Midbrain (tissue), 1 donor: Measurements from ENCODE around the gene AGBL4.

Experiments used
- DNase-seq: peaks from one replicate; lab custom pipeline; 2025; lab: John Stamatoyannopoulos, UW

Gene AGBL4

DNA sequence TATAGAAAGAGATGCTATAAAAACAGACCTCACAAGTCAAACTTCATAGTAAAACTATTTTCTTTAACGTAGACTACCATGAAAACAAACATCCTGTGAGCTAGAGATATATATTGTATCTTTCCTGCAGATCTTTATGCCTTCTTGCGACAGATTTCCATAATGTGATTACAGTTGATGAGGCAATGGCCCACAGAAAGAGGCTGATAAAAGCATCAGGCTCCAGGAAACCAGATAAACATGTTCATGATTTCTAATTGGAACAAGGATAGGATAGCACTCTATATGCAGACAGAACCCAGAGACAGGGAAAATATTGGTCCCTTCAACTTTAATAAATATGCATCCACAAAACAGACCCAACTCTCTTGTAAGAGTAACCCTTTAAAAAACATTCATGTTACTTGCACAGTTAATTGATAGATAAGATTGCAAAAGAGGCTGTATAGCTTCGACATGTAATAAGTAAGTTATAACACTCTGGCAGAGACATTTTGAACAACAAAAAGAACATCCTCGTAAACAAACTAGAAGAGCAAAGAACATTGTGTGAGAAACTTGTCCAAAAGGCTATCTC is 329.4 kb downstream of the AGBL4 start:
- DNase-seq = no peak

- DNase-seq = no peak
These were observed 337.6 kb downstream of the AGBL4 start for GRCh38 chr1:49686107-49686506.

DNA sequence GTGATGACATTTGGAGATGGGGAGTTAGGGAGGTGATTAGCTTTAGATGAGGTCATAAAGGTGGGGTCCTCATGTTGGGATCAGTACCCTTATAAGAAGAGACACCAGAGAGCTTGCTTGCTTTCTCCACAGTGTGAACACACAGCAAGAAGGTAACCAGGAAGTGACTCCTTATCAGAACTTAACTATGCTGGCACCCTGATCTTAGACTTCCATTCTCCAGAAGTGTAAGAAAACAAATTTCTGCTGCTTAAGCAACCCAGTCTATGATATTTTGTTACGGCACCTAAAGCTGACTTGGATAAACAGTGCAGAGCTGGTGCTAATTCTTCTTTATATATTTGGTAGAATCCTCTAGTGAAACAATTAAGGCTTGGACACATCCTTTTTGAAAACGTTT is 346.0 kb downstream of the AGBL4 start:
- no peak for DNase-seq

DNA sequence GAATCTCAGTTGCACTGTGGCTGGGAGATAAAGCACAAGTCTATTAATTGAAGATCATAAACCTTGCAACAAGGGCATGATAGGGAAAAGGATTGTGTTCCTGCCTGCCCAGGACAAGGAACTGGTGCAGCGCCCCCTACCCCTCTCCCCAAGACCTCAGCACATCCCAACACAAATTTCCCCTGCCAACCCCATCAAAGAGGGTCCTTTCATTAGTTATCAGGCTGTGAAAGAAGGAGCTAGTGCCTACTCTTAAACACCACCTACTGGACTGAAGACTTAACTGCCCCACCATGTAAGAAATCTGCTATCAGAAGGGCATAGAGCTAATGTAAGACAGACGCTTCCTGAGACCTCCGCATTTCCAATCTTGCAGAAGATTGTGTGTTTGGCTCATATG is 372.6 kb downstream of the AGBL4 start:
- no peak for DNase-seq

DNA sequence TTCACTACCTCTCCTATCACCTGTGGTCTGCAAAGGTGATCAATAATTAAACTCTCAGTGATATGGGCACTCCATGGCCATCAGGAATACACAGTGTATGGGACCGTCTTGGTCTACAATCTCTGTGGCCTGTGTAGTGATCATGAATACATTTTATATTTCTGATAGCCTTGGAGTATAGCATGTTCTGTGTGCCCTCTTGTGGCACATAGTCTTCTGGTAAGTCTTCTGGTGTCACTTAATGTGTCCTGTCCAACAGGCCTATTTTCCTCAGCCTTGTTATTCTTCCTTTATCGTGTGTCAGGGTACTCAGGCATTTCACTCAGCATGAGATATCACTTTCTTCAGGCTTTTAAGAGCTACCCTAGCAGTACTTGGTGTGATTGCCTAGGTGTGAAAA is 393.6 kb downstream of the AGBL4 start:
- DNase-seq = no peak

GRCh38 chr1:49627781-49628180 is 396.0 kb downstream of the AGBL4 start:
- DNase-seq = no peak

DNA sequence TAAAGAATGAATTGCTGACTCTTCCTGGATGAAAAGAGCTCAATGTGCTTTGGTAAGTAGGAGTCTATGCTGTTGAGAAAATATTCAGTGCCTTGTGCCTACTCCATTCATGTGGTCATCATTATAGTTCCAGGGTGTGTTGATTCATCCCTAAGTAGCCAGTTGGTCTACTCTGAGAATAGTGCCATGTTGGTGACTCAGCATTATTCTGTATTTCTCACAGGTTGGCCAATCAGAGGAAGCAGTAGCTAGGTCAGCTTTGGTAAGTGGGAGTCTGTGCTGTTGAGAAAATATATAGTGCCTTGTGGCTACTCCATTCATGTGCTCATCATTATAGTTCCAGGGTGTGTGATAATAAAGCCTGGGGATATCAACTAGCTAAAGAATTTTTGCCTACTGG is 397.3 kb downstream of the AGBL4 start:
- no peak for DNase-seq

DNA sequence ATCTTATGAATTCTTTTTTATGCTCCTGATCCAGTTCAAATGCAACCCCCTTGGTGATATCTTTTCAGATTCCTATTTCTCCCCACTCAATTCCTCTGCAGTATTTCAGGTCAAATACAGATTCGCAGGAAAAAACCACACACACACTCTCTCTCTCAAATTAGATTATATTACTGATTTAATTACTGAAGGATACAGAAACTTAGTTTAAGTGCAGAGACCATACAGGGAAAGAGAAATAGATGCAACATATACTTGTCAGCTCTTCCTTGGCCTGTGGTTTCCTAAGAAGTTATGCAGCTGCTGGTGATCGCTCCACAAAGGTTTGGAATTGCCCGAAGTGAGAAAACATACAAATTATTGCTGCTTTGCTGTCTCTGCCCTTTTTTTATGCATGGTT is 400.9 kb downstream of the AGBL4 start:
- no peak for DNase-seq

GRCh38 chr1:49606082-49606481 is 417.7 kb downstream of the AGBL4 start:
- DNase-seq = no peak

GRCh38 chr1:49597436-49597835 is 426.3 kb downstream of the AGBL4 start:
- DNase-seq = no peak

- DNase-seq = no peak
These were observed 447.3 kb downstream of the AGBL4 start for GRCh38 chr1:49576327-49576901.

DNA sequence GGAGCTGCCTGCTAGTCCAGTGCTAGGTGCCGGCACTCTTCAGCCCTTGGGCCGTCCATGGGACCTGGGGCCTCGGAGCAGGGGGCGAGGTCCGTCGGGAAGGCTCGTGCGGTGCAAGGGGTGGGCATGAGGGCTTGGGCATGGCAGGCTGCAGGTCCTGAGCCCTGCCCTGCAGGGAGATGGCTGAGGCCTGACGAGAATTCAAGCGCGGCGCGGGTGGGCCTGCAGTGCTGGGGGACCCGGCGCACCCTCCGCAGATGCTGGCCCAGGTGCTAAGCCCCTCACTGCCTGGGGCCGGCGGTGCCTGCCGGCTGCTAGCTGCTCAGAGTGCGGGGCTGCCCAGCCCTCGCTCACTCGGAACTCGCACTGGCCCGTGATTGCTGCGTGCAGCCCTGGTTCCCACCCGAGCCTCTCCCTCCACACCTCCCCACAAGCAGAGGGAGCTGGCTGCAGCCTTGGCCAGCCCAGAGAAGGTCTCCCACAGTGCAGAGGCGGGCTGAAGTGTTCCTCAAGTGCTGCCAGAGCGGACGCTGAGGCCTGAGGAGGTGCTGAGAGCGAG is 467.0 kb downstream of the AGBL4 start:
- DNase-seq = no peak

- no peak for DNase-seq
These were observed 471.7 kb downstream of the AGBL4 start for GRCh38 chr1:49552101-49552500.

GRCh38 chr1:49544615-49545014 is 479.1 kb downstream of the AGBL4 start:
- DNase-seq = no peak

DNA sequence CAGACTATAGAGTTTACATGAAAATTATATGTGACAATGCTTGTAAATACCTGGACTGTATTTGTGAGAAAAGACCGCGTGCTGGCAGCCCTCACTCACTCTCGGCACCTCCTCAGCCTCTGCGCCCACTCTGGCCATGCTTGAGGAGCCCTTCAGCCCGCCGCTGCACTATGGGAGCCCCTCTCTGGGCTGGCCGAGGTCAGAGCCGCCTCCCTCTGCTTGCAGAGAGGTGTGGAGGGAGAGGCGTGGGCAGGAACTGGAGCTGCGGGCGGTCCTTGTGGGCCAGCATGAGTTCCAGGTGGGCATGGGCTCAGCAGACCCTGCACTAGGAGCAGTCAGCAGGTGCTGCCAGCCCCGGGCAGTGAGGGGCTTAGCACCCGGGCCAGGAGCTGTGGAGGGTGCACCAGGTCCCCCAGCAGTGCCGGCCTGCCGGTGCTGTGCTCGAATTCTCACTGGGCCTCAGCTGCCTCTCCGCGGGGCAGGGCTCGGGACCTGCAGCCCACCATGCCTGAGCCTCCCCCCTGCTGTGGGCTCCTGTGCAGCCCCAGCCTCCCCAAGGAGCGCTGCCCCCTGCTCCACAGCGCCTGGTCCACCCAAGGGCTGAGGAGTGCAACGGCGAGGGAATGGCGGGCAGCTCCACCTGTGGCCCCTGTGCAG is 482.5 kb downstream of the AGBL4 start:
- DNase-seq = no peak

- no peak for DNase-seq
These were observed 496.0 kb downstream of the AGBL4 start for GRCh38 chr1:49527606-49528305.

DNA sequence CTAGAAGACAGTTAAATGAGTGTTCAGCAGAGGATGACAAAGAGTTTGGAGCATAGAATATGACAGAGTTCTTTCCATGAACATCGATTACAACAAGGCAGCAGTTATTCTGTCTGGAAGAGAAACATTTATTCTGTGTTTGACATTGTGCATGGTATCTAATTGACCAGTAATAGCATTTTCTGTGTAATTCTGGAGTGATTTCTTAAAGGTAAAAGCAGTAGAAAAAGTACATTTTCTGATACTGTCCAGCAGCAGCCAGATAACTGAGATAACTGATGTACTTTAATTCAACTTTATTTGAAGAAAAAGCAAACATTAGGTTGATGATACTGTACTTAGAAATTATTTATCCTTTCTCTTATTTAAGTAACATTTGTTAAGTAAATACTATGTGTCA is 497.1 kb downstream of the AGBL4 start:
- no peak for DNase-seq

- no peak for DNase-seq
These were observed 500.0 kb downstream of the AGBL4 start for GRCh38 chr1:49523764-49524163.

GRCh38 chr1:49466961-49467360 is 556.8 kb downstream of the AGBL4 start:
- DNase-seq = no peak

DNA sequence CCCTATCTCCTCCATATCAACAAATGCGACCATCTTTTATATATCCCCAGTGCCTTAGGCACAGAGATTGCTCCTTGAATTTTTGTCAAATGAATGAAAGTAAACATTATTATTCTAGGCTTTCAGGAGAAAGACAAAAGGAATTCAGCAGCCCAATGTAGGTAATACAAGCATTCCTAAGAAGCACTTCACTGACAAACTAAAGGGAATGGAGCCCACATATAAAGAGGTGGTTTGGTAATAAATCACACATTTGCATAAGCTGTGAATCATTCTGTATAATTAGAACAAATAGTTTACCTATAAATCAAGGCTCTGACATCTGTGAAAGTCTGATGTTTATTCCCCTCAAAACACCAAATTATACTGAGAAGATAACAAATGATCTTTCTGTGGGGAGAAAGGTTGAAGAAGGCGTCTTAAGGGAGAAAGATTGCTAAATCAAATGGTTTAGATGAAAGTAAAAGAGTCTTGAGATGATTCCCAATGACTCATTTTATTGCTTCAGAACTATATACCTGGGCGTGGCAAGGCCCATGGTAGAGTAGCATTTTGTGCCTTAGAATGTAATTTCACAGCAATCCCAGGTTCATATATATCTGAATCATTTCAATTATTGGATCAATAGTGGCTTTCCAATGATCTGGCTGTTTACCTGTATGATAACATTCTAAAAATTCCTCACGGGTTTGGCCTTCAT is 558.1 kb downstream of the AGBL4 start:
- no peak for DNase-seq

DNA sequence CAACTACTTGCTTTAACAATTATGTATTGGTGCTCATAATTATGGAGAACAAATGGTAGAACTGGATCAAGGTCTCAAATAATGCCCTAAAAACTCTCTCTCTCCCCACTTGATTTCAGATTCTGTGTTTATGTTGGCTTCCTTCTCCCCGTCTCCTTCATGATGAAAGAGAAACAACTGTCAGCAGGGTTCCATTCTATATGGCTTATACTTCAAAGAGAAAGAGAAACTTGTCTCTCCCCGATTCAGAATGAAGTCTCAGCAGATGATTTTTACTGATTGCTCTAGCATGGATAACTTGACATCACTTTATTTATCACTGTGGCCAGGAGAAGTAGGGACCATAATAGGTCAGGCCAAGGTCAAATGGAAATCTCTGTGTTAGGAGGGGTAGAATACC is 575.6 kb downstream of the AGBL4 start:
- DNase-seq = no peak

GRCh38 chr1:49436865-49437264 is 586.9 kb downstream of the AGBL4 start:
- no peak for DNase-seq
